Neural cell (in vitro differentiated cells): Measurements from ENCODE around the gene TWNK.

ENCODE experiments used
- CTCF ChIP-seq: fragments of 450-650 bp; IDR thresholded peaks from 2 replicates; pipeline ENCODE4 v1.5.1; 2014; ENCODE audit warnings: antibody characterized with exemption, mild to moderate bottlenecking, moderate library complexity; ENCODE audit not compliant: poor library complexity, severe bottlenecking
- EZH2 ChIP-seq: fragments of 200-600, 300-800 bp; shearing (Covaris generic), sonication (generic); IDR thresholded peaks from 2 replicates; pipeline ENCODE4 v1.6.1; 2014; ENCODE audit warnings: antibody characterized with exemption, low read length, borderline replicate concordance, mild to moderate bottlenecking; ENCODE audit not compliant: insufficient read depth, poor library complexity, severe bottlenecking
- POLR2AphosphoS5 ChIP-seq: IDR thresholded peaks from 2 replicates; pipeline ENCODE4 v1.6.1; 2012
- RAD21 ChIP-seq: fragments of 450-650 bp; conservative IDR thresholded peaks from 2 replicates; pipeline ENCODE4 v1.6.1; 2014; ENCODE audit warnings: antibody characterized with exemption, mild to moderate bottlenecking, moderate library complexity
- REST ChIP-seq: IDR thresholded peaks from 2 replicates; pipeline ENCODE4 v1.6.1; 2012; ENCODE audit warnings: borderline replicate concordance
- SMC3 ChIP-seq: fragments of 450-650 bp; conservative IDR thresholded peaks from 2 replicates; pipeline ENCODE4 v1.6.1; 2014; ENCODE audit warnings: antibody characterized with exemption, mild to moderate bottlenecking, moderate library complexity; ENCODE audit not compliant: poor library complexity

GRCh38 chr10:101028446-101029337 is 41.3 kb downstream of the TWNK start:
- no peak for TF ChIP-seq RAD21
- no peak for TF ChIP-seq POLR2AphosphoS5
- TF ChIP-seq CTCF, result no peak
- TF ChIP-seq SMC3, result no peak
- no peak for TF ChIP-seq EZH2
- no peak for TF ChIP-seq REST
